ENCODE data around the gene AMDHD2.

Gene AMDHD2

GRCh38 chr16:2498531-2499253 is 21.5 kb upstream of the AMDHD2 start:
- no peaks in the 10 kb centered on the region; the same call in 1 of the 2 replicates for H3K36me3 ChIP-seq (ENCODE audit: insufficient read depth, low read length)
- no peaks in the 10 kb centered on the region for H3K9me2 ChIP-seq (replicated peaks; ENCODE audit: low read depth, low read length)
- no peaks in the 10 kb centered on the region for H3K4me1 ChIP-seq (ENCODE audit: insufficient read depth, low read length, poor library complexity, severe bottlenecking)
- no peak overlapping the region for H2AFZ ChIP-seq (ENCODE audit: low read length)
- H3K27me3 ChIP-seq (ENCODE audit: insufficient read depth, low read length, poor library complexity, severe bottlenecking) = no peaks in the 10 kb centered on the region
- no peak overlapping the region for H3K4me3 ChIP-seq (ENCODE audit: low read length, poor library complexity, severe bottlenecking)
- H3K9ac ChIP-seq (ENCODE audit: low read depth, low read length, poor library complexity, severe bottlenecking) = no peak overlapping the region
- no peaks in the 10 kb centered on the region for H3F3A ChIP-seq (ENCODE audit: low read depth)
- no peaks in the 10 kb centered on the region for H3K9me3 ChIP-seq (ENCODE audit: insufficient read depth, low read depth, low read length)
- no peak overlapping the region for H3K4me2 ChIP-seq (ENCODE audit: low read depth, low read length, poor library complexity, severe bottlenecking)
- no peaks in the 10 kb centered on the region for H3K79me2 ChIP-seq (ENCODE audit: insufficient read depth, low read length)
- TF ChIP-seq CTCF (conservative IDR thresholded peaks at IDR 0.05; ENCODE audit: low read length) = no peak
- TF ChIP-seq EZH2phosphoT487 (IDR thresholded peaks at IDR 0.05; ENCODE audit: borderline replicate concordance) = no peak
- no peaks in the 10 kb centered on the region for H4K20me1 ChIP-seq (ENCODE audit: insufficient read depth, low read length, poor library complexity, severe bottlenecking)

- Histone ChIP-seq H3K9me2 (replicated peaks; ENCODE audit: low read depth, low read length) (no peaks in the 10 kb centered on the region), H3K4me3 (ENCODE audit: low read length, poor library complexity, severe bottlenecking) (no peak overlapping the region), H3K4me2 (ENCODE audit: low read depth, low read length, poor library complexity, severe bottlenecking) (no peak overlapping the region), H3K27me3 (ENCODE audit: insufficient read depth, low read length, poor library complexity, severe bottlenecking) (no peaks in the 10 kb centered on the region), H3K36me3 (ENCODE audit: insufficient read depth, low read length) (no peaks in the 10 kb centered on the region; the same call in 1 of the 2 replicates), H2AFZ (ENCODE audit: low read length) (no peak overlapping the region), H3F3A (ENCODE audit: low read depth) (no peaks in the 10 kb centered on the region), H3K4me1 (ENCODE audit: insufficient read depth, low read length, poor library complexity, severe bottlenecking) (no peaks in the 10 kb centered on the region), H4K20me1 (ENCODE audit: insufficient read depth, low read length, poor library complexity, severe bottlenecking) (no peaks in the 10 kb centered on the region), H3K79me2 (ENCODE audit: insufficient read depth, low read length) (no peaks in the 10 kb centered on the region), H3K9ac (ENCODE audit: low read depth, low read length, poor library complexity, severe bottlenecking) (no peak overlapping the region), H3K9me3 (ENCODE audit: insufficient read depth, low read depth, low read length) (no peaks in the 10 kb centered on the region)
- TF ChIP-seq EZH2phosphoT487 (IDR thresholded peaks at IDR 0.05; ENCODE audit: borderline replicate concordance) (no peak), CTCF (conservative IDR thresholded peaks at IDR 0.05; ENCODE audit: low read length) (no peak)
These were observed 20.7 kb upstream of the AMDHD2 start for GRCh38 chr16:2499454-2499853.

- TF ChIP-seq CTCF (conservative IDR thresholded peaks at IDR 0.05; ENCODE audit: low read length) = no peak
- no peak for TF ChIP-seq EZH2phosphoT487 (IDR thresholded peaks at IDR 0.05; ENCODE audit: borderline replicate concordance)
- Histone ChIP-seq H3K27me3 (ENCODE audit: insufficient read depth, low read length, poor library complexity, severe bottlenecking) (no peaks in the 10 kb centered on the region), H2AFZ (ENCODE audit: low read length) (no peak overlapping the region), H3K4me2 (ENCODE audit: low read depth, low read length, poor library complexity, severe bottlenecking) (no peak overlapping the region), H3K9me2 (replicated peaks; ENCODE audit: low read depth, low read length) (no peaks in the 10 kb centered on the region), H3F3A (ENCODE audit: low read depth) (no peaks in the 10 kb centered on the region), H3K9me3 (ENCODE audit: insufficient read depth, low read depth, low read length) (no peaks in the 10 kb centered on the region), H3K36me3 (ENCODE audit: insufficient read depth, low read length) (no peaks in the 10 kb centered on the region; the same call in 1 of the 2 replicates), H4K20me1 (ENCODE audit: insufficient read depth, low read length, poor library complexity, severe bottlenecking) (no peaks in the 10 kb centered on the region), H3K79me2 (ENCODE audit: insufficient read depth, low read length) (no peaks in the 10 kb centered on the region), H3K4me1 (ENCODE audit: insufficient read depth, low read length, poor library complexity, severe bottlenecking) (no peaks in the 10 kb centered on the region), H3K4me3 (ENCODE audit: low read length, poor library complexity, severe bottlenecking) (no peak overlapping the region), H3K9ac (ENCODE audit: low read depth, low read length, poor library complexity, severe bottlenecking) (no peak overlapping the region)
These were observed 20.2 kb upstream of the AMDHD2 start for GRCh38 chr16:2499890-2500429.
